HG03108 (cell line): ENCODE results near the gene KCNJ1.
A peak's percentile ranks its signal among the peaks of the same experiment; 100 is the strongest.

Experiments
- ATAC-seq: cut with Tn5 transposase; IDR thresholded peaks from one replicate; pipeline ENCODE4 v1.9.1; 2021; ENCODE audit warnings: moderate library complexity; ENCODE audit not compliant: unreplicated experiment

Gene KCNJ1

DNA sequence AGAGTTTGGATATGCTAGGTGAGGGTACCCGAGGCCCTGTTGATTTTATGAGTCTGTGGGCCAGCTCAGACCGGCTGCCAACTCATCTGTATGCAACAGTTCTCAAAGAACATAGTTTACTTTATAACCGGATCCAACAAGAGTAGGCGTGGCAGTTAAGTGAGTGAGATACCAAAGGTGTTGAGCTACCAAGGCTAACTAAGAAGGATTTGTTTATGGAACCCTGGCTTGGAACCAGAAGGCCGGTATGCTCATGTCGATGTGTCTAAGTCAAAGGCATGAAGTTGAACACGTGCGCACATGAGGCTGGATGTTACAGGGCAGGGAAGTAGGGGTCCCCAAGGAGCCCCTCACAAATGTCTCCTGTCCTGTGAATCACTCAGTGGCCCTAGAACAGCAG, at the start of gene KCNJ1:
Gene KCNJ1, minus strand, starts transcription at position 20 of the 400 bp plus-strand sequence. CDS start 27,053 bp downstream, outside the sequence.
- ATAC-seq, result no peak

DNA sequence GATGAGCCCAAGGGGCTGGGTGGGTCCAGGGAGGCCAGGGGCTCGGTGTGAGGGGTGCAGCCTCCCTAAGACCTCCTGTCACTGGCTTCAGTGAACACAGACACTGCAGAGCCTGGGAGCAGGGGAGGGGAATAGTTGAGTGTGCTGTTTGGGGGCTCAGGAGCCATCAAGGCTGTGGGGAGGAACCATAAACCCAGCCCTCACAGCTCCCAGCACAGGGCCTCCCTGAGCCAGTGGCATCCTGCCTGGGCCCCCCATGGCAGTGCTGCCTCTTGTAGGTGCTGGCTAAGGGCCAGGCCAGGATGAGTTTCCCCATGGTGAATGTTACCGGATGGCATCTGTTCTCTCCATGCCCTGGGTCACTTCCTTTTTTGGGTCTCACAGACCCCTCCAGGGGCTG, 49.6 kb upstream of the KCNJ1 start:
- ATAC-seq, result no peak

DNA sequence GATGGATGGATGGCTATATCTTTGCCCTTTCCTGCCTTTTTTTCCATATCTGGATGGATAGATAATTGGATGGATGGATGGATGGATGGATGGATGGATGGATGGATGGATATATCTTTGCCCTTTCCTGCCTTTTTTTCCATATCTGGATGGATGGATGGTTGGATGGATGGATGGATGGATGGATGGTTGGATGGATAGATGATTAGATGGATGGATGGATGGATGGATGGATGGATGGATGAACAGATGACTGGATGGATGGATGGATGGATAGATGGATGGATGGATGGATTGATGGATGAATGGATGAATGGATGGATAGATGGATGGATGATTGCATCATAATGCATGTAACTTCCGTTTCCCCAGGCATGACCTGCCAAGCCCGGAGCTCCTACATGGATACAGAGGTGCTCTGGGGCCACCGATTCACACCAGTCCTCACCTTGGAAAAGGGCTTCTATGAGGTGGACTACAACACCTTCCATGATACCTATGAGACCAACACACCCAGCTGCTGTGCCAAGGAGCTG, 49.0 kb upstream of the KCNJ1 start:
- ATAC-seq, result no peak

DNA sequence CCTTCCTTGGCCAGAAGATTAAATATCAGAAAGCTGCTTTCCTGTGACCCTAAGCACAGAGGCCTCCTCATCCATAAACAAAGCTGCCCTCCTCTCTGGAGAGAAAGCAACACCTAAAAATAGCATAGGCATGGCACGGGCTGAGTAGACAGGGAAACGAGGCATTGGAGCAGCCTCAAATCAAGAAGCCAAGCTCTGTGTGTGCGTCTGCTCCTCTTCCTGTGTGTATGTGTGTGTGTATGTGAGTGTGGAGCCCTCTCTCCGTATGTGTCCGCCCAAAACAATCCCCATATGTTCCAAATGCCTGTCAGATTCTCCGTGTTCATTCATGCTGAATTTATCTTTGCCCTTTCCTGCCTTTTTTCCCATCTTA, 48.0 kb upstream of the KCNJ1 start:
- no peak for ATAC-seq

DNA sequence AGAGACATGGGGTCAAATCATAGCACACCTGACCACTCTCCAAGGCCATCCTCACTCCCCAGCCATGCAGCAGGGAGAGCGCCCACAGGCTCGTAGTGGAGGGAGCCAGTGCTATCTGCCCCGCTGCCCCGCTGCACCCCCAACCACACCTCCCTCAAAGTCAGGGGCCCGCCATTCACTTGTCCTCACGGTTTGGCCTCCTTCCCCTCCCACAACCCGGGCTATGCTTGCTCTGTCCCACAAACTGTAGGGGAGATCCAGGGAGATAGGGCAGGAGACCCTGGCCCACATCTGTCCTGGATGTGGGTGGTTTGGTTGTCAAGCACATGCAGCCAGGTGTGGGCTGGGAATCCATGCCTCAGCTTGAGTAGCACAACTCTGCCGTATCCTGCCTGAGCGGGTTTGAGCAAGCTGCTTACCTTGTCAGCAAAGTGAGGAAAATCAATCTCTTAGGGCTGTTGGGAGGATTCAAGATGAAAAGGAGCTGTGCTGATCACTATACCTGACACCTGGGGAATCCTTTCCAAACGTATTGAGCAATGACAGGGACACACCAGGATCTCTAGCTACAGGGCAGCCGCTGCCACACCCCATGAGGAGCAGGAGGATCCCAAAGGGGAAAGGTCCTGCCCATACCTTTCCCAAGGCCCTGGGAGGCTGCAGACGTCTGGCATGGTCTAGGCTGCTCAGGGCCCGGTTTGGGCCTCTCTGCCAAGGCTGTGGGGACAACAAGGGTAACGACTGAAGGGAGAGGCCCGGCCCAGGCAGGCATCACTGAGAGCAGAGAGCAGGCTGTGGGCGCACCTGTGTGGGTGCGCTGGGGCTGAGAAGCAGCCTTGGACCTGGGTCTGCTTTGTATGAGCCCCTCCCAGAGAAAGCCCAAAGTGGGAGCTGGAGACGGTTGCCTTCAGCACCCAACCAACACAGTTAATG, 47.4 kb upstream of the KCNJ1 start:
- no peak for ATAC-seq

DNA sequence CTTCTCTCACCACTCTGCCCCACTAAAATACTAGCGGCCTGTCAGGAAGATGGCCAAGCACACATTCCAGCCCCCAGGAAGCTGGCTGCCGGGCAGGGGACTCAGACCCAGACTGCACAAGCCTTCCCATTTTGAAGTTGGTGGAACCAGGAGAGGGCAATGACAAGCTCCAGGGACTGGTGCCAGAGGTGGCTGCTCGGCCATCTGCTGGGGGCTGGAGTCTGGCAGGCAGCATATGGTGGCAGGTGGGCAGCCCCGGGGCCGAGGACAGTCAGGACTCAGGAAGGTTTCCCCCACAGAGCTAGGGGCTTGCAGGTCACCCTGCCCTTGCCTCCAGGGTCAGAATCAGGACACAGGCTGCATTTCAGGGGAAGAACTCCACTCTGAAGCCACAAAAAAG, 46.7 kb upstream of the KCNJ1 start:
- ATAC-seq, result no peak

DNA sequence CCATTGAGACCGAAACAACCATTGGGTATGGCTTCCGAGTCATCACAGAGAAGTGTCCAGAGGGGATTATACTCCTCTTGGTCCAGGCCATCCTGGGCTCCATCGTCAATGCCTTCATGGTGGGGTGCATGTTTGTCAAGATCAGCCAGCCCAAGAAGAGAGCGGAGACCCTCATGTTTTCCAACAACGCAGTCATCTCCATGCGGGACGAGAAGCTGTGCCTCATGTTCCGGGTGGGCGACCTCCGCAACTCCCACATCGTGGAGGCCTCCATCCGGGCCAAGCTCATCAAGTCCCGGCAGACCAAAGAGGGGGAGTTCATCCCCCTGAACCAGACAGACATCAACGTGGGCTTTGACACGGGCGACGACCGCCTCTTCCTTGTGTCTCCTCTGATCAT, 44.6 kb upstream of the KCNJ1 start:
- ATAC-seq, result no peak

DNA sequence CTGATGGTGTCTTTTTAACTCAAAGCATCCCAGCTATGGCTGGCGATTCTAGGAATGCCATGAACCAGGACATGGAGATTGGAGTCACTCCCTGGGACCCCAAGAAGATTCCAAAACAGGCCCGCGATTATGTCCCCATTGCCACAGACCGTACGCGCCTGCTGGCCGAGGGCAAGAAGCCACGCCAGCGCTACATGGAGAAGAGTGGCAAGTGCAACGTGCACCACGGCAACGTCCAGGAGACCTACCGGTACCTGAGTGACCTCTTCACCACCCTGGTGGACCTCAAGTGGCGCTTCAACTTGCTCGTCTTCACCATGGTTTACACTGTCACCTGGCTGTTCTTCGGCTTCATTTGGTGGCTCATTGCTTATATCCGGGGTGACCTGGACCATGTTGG, 44.1 kb upstream of the KCNJ1 start:
- no peak for ATAC-seq

DNA sequence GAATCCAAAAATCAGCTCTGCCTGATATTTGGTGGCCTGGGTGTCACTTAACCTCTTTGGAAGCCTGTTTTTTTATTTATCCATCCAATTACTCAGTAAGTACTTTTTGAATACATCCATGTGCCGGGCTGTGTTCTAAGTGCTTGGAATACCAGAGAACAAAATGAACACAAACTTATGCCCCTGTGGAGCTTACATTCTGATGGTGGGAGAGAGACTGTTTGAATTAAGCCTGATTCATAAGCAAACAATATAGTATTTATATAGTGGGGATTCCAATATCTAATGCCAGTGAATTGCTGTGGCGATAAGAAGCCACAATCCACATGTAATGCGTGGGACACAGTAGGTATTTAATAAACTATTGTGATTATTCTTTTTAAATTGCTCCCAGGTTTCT, 43.5 kb upstream of the KCNJ1 start:
- ATAC-seq, result no peak

DNA sequence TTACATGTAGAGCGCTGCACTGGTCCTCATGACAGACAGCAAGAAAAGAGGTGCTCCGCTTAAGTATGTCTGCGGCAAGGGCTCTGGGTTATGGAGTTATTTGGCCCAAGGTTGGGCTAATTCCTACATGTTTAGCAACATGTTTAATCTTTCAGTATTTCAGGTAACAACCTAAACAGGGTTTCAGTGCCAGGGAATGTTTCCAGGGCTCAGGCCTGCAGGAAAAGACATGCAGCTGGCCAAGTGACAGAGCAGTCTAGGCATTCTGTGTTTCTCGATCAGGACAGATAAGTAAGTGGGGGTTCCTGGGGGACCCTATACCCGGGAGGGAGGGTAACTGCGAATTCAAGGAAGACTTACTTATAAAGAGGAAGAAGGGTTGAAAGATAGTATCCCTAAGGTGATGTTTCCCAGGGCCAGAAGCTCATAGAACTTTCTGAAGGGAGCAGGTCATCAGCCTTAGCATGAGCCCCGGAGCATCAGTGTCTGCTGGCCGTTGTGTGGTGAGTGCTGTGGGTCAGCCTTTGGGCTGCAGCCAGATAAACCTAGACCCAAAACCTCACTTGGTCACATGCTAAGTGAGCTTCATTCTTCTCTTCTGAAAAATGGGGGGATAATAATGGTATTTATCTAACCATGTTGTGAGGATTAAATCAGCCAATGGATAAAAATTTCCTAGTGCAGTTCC, 42.5 kb upstream of the KCNJ1 start:
- ATAC-seq, result no peak

DNA sequence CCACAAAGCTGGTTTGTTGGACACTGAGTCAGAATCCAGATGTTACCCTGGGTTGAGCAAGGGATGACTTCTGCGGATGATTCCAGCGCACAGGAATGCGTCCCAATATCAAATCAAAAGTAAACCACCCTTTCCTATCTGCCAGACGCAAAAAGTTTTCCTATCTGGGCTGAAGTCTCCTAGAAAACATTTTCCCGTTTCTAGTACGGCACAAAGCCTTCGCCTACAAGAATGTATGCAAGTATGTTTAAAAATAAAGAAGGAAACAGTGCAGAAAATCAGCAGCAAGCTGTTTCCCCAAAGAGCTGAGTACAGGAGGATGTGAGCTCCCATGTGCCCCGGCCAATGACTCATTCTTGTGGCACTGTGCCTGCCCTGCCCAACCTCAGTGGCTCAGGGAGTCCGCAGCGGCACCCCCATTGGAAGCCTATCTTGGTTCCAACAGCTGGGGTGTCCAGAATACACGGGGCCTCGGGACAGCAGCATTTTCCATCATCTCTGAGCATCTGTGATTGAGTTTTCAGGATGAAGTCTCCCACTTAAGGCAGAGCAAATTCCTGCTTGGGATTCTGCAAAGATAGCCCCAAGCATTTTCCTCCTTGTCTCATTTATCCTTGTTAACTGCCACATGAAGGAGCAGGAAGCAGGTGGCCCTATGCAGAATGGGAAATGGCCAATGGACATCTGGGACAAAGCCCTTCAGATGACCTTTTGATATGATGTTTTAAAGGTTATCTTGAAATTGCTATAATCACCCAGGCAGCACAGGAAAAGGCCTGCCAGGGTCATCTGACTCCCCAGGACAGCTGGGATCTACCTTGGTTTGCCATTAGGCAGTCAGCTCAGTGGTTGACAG, 41.5 kb upstream of the KCNJ1 start:
- no peak for ATAC-seq

DNA sequence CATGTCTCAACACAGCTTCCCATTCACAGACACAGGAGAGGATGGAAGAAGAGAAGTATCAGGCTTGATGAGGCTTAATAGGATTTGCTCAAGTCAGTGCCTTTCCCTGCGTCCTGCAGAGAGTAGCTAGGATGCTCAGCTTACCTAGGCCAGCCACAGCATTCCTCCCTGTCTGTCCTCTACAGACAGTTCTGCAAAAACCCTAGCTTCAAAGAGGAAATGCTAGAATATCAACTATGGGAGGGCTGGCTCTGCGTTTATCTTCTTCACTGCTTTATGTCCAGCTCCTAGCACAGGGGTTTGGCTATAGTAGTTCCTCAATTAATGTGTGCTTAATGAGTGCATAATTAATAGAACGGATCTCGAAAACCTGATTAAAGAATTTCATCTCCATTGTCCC, 40.5 kb upstream of the KCNJ1 start:
- no peak for ATAC-seq

DNA sequence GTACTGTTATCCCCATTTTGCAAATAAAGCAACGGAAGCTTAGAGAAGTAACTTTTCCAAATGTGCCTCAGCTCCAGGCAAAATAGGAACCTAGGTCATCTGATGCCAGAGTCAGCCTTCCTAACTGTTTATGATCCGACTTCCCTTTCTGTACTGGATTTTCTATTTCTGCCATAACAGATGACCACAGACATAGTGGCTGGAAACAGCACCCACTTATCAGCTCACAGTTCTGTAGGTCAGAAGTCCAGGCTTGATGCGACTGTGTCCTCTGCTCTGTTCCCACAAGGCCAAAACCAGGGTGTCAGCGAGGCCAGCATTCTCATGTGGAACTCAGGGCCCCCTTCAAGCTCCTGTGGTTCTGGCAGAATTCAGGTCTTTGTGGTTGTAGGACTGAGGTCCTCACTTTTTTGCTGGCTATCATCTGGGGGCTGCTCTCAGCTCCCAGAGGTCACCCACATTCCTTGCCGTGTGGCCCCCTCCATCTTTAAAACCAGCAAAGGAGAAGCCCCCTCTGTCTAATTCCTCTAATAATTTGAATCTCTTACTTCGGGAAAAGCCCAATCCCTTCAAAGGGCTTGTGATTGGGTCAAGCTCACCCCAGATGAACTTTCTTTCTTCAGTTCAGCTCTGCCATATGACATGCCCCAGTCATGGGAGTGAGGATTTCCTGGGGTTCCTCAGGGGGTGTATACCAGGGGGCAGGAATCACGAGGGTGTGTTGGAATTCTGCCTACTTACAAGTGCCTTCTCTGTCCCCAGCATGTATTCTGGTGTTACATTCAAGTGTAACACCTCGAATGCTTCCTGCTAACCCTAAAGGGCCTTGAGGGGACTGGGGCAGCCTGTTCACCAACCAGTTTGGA, 39.3 kb upstream of the KCNJ1 start:
- ATAC-seq, result no peak

DNA sequence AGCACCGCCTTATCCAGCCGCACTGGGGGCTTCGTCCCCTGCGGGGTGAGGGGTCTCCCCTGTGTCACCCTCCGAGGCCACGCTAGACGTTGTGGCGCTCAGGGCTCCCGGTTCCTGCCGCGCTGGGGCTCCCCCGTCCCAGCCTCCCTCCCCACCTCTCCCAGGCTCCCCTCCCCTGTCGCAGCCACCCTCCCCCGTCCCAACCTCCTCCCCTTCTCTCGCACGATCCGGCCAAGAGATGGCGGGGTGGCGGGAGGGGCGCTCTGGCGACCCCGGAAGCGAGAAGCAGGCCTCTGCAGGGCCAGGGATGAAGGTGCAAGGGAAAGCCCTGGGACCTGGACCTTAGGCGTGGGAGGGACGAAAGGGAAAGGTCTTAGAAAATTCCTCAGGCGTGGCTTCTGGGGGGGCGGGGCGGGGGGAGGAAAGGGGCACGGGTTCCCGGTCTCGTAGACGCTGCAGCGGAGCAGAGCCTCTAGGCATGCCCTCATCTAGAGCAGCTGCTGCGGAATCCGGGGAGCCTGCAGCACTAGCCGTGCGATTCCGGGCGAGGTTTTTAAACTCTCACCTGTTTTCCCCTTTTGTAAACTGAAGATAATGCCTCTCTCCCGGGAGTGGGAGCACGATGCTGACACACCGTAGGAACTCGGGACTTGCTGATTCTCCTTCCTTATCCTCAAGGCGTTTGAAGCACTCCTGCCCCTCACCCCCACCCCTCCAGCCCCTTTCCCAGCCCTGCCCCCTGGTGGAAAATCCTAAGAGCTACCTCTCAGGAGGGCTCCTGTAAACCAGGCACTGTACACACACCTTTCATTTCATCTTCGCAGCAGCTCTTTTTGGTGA, 38.5 kb upstream of the KCNJ1 start:
- peak; percentile 29 for ATAC-seq

DNA sequence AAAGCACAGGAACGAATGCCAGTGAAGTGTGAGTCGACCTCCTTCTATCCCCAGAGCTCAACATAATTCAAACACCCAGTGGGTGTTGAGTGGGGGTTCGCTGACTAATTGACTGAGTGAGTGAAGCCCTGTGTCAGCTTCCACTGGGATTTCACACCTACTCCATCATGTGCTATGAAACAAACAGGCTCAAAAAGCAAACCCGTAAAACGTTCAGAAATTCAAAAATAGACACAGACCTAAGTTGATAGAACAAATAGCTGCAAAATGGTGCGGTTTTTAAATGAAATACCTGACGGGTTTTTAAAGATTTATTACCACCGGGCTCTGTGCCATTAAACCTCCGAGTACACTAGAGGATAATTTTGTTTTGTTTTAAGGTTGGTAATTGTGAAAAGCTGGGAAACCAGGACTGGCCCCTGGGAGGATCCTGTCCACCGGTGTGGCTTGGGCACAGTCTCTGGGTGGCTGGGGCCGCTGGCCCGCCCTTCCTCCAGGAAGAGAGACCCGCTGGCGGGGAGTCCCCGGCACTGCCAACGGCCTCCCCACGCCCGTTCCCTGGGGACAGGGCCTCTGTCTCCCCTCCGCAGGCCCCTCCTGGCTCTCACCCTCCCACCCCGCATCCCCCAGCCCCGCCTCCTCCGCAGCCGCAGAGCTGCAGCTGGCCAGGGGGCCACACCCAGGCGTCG, 37.7 kb upstream of the KCNJ1 start:
- peak; percentile 60 for ATAC-seq

DNA sequence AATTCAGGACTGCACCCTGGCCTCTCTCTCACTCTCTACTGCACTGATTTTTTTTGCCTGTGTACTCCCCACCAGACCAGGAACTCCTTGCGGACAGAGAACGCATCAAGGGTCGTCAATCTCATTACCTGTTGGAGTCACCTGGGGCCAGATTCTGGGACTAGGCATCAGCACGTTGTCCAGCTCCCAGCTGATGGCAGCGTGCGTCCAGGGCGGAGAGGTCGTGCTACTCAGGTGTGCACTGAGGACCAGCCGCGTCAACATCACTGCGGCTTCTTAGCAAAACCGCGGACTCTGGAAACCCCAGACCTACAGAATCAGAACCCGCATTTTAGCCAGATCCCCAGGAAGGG, 37.2 kb upstream of the KCNJ1 start:
- ATAC-seq, result no peak

DNA sequence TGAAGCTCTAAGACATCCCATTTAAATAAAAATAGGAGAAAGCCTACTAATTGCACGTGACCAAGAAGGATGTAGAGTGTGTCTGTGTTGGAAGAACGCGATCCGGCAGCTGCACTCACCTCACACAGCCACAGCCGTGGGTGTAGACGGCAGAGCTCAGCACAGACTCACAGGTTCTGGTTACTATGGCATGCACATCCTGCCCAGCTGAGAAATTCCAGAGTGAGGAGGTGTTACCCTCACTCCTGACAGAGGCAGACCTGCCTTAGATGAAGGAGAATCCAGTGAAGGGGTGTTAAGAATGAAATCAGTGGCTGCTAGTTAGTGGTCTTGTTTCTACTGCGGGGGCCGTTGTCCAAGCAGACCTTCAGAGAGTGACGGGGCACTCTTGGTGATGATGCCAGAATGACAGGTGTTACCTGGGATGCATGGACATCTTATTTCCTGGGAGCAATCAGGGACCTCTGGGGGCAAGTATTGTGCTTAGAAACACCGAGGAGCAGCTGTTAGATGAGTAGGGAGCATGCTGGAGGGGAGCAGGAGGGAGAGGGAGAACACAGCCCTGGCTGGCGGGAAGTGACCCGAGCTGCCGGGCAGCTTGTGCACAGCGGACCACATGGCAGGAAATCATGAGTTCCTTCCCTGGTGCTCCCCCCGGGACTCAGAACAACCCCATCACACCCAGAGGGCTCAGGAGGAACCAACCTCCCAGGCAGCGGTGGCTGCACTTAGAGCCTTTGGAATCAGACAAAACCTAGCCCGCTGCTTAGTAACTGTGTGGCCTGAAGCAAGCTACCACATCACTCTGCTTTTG, 36.4 kb upstream of the KCNJ1 start:
- no peak for ATAC-seq

DNA sequence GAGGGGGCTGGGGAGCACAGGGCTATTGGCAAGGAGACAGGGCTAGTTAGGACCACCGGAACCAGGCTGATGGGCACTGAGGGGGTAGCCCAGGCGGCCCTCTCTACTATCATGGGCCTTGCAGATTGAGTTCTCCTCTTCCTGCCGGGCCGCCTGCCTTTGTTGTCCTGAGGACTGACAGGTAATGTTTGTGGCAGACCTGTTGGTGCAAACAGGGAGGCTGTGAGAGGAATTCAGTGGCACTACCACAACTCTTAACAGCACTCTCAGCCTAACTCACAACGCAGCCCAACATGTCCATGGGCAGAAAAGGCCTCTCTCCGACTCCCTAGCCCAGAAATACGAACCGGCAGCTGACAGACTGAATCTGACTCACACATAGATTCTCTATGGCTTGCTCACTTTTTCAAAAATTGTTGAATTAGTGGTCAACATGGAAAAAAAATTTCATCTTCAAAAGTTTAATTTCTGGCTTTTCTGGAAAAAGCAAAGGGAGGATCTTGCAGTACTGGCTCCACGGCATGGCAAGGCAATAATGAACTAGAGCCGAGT, 35.5 kb upstream of the KCNJ1 start:
- ATAC-seq, result no peak
